Measurements from ENCODE around the gene CLDN20.

- no peak for TF ChIP-seq CTCF (IDR thresholded peaks at IDR 0.05; ENCODE audit: insufficient read depth, low read length)
- TF ChIP-seq REST (IDR thresholded peaks at IDR 0.05; ENCODE audit: insufficient replicate concordance, low read depth), result no peak
Observed at GRCh38 chr6:155273431-155273830, 9.6 kb downstream of the CLDN20 start.

All from HL-60 (cell line).